HG03342 (cell line): Measurements from ENCODE around the gene IKBKE.

Experiments used
- ATAC-seq: cut with Tn5 transposase; IDR thresholded peaks from one replicate; pipeline ENCODE4 v1.9.1; 2021; ENCODE audit warnings: mild to moderate bottlenecking, moderate library complexity; ENCODE audit not compliant: unreplicated experiment

IKBKE gene

GRCh38 chr1:206469933-206470691, at the start of gene IKBKE:
TSS of gene IKBKE (plus strand) at chr1:206470476. CDS start at chr1:206473228, 2,752 bp downstream.
- peak; percentile 63 for ATAC-seq

- ATAC-seq, result no peak
Measured at GRCh38 chr1:206421616-206422340, 48.5 kb upstream of the IKBKE start.

GRCh38 chr1:206422525-206422924, 47.8 kb upstream of the IKBKE start:
- ATAC-seq, result no peak

- ATAC-seq, result no peak
Measured at GRCh38 chr1:206427291-206427690, 43.0 kb upstream of the IKBKE start.

- ATAC-seq, result no peak
Measured at GRCh38 chr1:206429421-206429820, 40.9 kb upstream of the IKBKE start.

GRCh38 chr1:206430031-206430983, 40.0 kb upstream of the IKBKE start:
- ATAC-seq, result peak; percentile 99

GRCh38 chr1:206435445-206435844, 34.8 kb upstream of the IKBKE start:
- no peak for ATAC-seq

- no peak for ATAC-seq
Measured at GRCh38 chr1:206438554-206438953, 31.7 kb upstream of the IKBKE start.

GRCh38 chr1:206439205-206439604, 31.1 kb upstream of the IKBKE start:
- no peak for ATAC-seq

- no peak for ATAC-seq
Measured at GRCh38 chr1:206441336-206441967, 28.8 kb upstream of the IKBKE start.

GRCh38 chr1:206442101-206442500, 28.2 kb upstream of the IKBKE start:
- no peak for ATAC-seq

GRCh38 chr1:206445116-206445515, 25.2 kb upstream of the IKBKE start:
- ATAC-seq, result no peak

GRCh38 chr1:206445911-206446356, 24.3 kb upstream of the IKBKE start:
- no peak for ATAC-seq

GRCh38 chr1:206446688-206447421, 23.4 kb upstream of the IKBKE start:
- no peak for ATAC-seq

- ATAC-seq, result no peak
Measured at GRCh38 chr1:206447422-206447765, 22.9 kb upstream of the IKBKE start.

GRCh38 chr1:206447792-206448191, 22.5 kb upstream of the IKBKE start:
- ATAC-seq, result no peak

GRCh38 chr1:206448471-206448870, 21.8 kb upstream of the IKBKE start:
- no peak for ATAC-seq

- no peak for ATAC-seq
Measured at GRCh38 chr1:206449565-206449964, 20.7 kb upstream of the IKBKE start.

- ATAC-seq, result no peak
Measured at GRCh38 chr1:206450281-206450680, 20.0 kb upstream of the IKBKE start.

- no peak for ATAC-seq
Measured at GRCh38 chr1:206451134-206451686, 19.1 kb upstream of the IKBKE start.
